KMS-11 (cell line): ENCODE results near the gene GALNT17.
A peak's percentile ranks its signal among the peaks of the same experiment; 100 is the strongest.

ENCODE experiments used
- H2AFZ ChIP-seq: fragments of 200-600 bp; sonication (generic); 2 replicates; pipeline ENCODE4 v1.6.1; 2016; ENCODE audit warnings: antibody characterized with exemption, mixed run types, low read depth
- H3K27ac ChIP-seq: fragments of 200-600 bp; sonication (generic); 2 replicates; pipeline ENCODE4 v1.6.1; 2016; ENCODE audit warnings: mild to moderate bottlenecking, mixed run types
- H3K27me3 ChIP-seq: fragments of 200-600 bp; sonication (generic); 2 replicates; pipeline ENCODE4 v1.6.1; 2017; ENCODE audit warnings: mild to moderate bottlenecking, low read depth, mixed run types, moderate library complexity; ENCODE audit not compliant: insufficient read depth
- H3K36me3 ChIP-seq: fragments of 200-600 bp; sonication (generic); 2 replicates; pipeline ENCODE4 v1.6.1; 2017; ENCODE audit warnings: mild to moderate bottlenecking, mixed run types; ENCODE audit not compliant: insufficient read depth
- H3K4me1 ChIP-seq: fragments of 200-600 bp; sonication (generic); 2 replicates; pipeline ENCODE4 v1.6.1; 2016; ENCODE audit warnings: mild to moderate bottlenecking, low read depth, mixed run types; ENCODE audit not compliant: poor library complexity, severe bottlenecking
- H3K4me2 ChIP-seq: fragments of 200-600 bp; sonication (generic); 2 replicates; pipeline ENCODE4 v1.7.0; 2016; ENCODE audit warnings: mild to moderate bottlenecking, mixed run types
- H3K4me3 ChIP-seq: fragments of 200-600 bp; sonication (generic); IDR thresholded peaks from 2 replicates; pipeline ENCODE4 v1.6.1; 2017; ENCODE audit warnings: low read depth, low read length, mixed read lengths; ENCODE audit not compliant: insufficient read depth
- H3K79me2 ChIP-seq: fragments of 200-600 bp; sonication (generic); 2 replicates; pipeline ENCODE4 v1.6.1; 2016; ENCODE audit warnings: low read depth, mixed run types; ENCODE audit not compliant: insufficient read depth
- H3K9ac ChIP-seq: fragments of 200-600 bp; sonication (generic); 2 replicates; pipeline ENCODE4 v1.6.1; 2016; ENCODE audit warnings: mild to moderate bottlenecking, mixed run types
- H4K20me1 ChIP-seq: fragments of 200-600 bp; sonication (generic); 2 replicates; pipeline ENCODE4 v1.6.1; 2016; ENCODE audit warnings: mild to moderate bottlenecking, mixed run types; ENCODE audit not compliant: insufficient read depth
- TF ChIP-seq, protein P1 (sequence below): fragments of 200-600 bp; sonication (generic); conservative IDR thresholded peaks from 2 replicates; pipeline ENCODE4 v1.6.1; 2017; ENCODE audit warnings: low read depth, mild to moderate bottlenecking, antibody characterized with exemption, low read length, moderate library complexity, mixed read lengths

Gene GALNT17

DNA sequence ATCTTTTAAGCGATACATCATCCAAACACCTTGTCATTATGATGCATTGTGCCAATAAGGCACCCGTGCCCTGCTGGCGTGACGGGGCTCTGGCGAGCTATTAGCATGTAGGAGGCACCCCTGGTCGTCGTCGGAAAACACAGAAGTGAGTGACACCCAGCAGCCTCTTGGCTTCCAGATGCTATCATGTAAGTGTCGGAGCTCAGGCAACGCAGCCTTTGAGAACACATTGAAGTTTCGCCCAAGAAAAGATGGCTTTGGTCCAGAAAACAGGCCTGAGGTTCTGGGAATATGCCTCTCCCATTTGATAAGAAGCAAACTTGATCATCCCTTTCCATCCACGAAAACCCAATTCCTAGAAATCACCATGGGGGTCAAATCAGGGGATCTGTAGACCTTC lies 555.3 kb downstream of the GALNT17 start:
- peak overlapping the region; percentile 83 for H3K27ac ChIP-seq
- no peaks in the 10 kb centered on the region for H3K36me3 ChIP-seq
- H2AFZ ChIP-seq, result no peak overlapping the region
- H3K4me2 ChIP-seq, result peak overlapping the region; percentile 80
- H3K9ac ChIP-seq, result no peak overlapping the region
- no peaks in the 10 kb centered on the region for H3K27me3 ChIP-seq
- H3K4me1 ChIP-seq, result peaks cover 38% of the 10 kb centered on the region
- H4K20me1 ChIP-seq, result no peaks in the 10 kb centered on the region
- TF ChIP-seq, protein P1, sequence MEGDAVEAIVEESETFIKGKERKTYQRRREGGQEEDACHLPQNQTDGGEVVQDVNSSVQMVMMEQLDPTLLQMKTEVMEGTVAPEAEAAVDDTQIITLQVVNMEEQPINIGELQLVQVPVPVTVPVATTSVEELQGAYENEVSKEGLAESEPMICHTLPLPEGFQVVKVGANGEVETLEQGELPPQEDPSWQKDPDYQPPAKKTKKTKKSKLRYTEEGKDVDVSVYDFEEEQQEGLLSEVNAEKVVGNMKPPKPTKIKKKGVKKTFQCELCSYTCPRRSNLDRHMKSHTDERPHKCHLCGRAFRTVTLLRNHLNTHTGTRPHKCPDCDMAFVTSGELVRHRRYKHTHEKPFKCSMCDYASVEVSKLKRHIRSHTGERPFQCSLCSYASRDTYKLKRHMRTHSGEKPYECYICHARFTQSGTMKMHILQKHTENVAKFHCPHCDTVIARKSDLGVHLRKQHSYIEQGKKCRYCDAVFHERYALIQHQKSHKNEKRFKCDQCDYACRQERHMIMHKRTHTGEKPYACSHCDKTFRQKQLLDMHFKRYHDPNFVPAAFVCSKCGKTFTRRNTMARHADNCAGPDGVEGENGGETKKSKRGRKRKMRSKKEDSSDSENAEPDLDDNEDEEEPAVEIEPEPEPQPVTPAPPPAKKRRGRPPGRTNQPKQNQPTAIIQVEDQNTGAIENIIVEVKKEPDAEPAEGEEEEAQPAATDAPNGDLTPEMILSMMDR, result no peak
- H3K79me2 ChIP-seq, result no peaks in the 10 kb centered on the region
- H3K4me3 ChIP-seq, result no peak overlapping the region

DNA sequence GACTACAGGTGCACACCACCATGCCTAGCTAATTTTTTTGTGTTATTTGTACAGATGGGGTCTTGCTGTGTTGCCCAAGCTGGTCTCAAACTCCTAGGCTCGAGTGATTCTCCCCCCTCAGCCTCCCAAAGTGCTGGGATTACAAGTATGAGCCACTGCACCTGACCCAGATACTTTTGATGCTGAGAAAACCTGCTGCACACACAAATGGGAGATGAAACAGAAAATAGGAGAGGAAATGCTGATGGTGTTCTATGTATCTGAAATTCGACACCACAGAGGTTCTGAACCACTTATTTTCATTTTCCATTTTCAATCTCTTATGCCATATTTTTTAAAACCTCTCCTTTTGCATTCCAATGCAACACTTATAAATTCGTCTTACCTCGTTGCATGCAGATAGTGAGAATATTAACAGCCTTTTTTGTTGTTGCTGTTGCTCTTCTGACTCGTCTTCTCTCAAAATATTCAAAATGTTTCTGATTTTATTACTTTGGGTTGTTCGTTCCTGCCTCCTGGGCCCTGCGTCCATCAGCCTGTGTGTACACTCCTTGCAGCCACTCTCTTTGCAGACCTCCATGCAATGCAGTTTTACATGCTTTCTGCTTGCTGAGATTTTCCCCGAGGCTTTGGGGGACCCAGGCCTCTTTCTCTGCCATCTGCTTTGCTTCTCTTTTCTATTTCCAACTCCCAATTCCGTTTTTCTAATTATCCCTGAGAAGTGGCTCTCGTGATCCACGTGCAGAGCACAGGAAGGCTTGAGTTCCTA lies 556.1 kb downstream of the GALNT17 start:
- H3K4me1 ChIP-seq, result peaks cover 38% of the 10 kb centered on the region
- no peaks in the 10 kb centered on the region for H4K20me1 ChIP-seq
- H3K4me3 ChIP-seq, result no peak overlapping the region
- TF ChIP-seq, protein P1, result no peak
- H2AFZ ChIP-seq, result peak overlapping the region; percentile 73
- H3K79me2 ChIP-seq, result no peaks in the 10 kb centered on the region
- H3K36me3 ChIP-seq, result no peaks in the 10 kb centered on the region
- peak overlapping the region; percentile 80 for H3K4me2 ChIP-seq
- H3K27ac ChIP-seq, result peak overlapping the region; percentile 83
- no peaks in the 10 kb centered on the region for H3K27me3 ChIP-seq
- peak overlapping the region; percentile 22; the same call in 1 of the 2 replicates for H3K9ac ChIP-seq

DNA sequence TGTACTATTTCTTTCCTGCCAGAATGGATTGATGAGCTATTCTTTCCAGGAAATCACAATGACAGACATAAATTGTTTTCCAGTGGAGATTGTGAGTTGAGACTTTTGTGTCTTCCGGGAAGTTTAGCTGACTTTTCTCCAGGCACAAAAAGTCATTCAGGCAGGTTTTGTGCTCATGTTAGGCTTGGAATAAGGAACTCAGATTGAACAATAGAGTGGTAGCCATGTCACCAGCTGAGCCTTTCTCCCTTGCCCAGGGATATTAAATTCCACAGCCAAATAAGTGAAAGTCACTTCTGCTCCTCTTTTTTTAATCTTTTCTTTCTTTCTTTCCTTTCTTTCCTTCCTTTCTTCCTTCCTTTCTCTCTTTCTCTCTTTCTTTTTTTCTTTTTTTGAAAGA lies 559.6 kb downstream of the GALNT17 start:
- Histone ChIP-seq H3K36me3 (no peaks in the 10 kb centered on the region), H4K20me1 (no peaks in the 10 kb centered on the region), H3K4me2 (no peak overlapping the region), H3K27me3 (no peaks in the 10 kb centered on the region), H3K27ac (no peak overlapping the region), H2AFZ (no peak overlapping the region), H3K4me3 (no peak overlapping the region), H3K79me2 (no peaks in the 10 kb centered on the region), H3K9ac (no peak overlapping the region), H3K4me1 (peaks cover 34% of the 10 kb centered on the region)
- TF ChIP-seq, protein P1, result no peak

DNA sequence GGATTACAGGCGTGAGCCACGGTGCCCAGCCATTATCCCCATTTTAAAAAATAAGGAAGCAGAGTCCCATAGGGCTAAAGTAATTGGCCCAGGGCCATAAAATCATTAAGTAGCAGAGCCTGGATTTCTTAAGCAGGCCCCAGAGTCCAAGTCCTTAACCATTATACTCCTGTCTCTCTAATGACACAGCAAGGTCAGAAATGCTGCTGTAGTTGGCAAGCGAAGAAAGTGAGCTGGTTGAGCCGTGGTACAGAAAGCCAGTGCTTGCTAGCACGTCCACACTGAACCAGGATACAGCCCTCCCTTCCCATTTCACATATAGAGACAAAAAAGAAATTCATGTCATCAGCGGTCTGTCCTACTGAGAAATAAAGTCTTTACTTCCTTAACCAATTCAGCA lies 562.7 kb downstream of the GALNT17 start:
- Histone ChIP-seq H2AFZ (no peak overlapping the region), H3K79me2 (no peaks in the 10 kb centered on the region), H3K4me1 (peaks cover 3% of the 10 kb centered on the region), H3K9ac (no peak overlapping the region), H3K36me3 (no peaks in the 10 kb centered on the region), H3K27ac (no peak overlapping the region), H3K27me3 (no peaks in the 10 kb centered on the region), H3K4me2 (no peak overlapping the region), H4K20me1 (no peaks in the 10 kb centered on the region), H3K4me3 (no peak overlapping the region)
- TF ChIP-seq, protein P1, result no peak
